ENCODE results near the gene CEP112.

The CEP112 gene

DNA sequence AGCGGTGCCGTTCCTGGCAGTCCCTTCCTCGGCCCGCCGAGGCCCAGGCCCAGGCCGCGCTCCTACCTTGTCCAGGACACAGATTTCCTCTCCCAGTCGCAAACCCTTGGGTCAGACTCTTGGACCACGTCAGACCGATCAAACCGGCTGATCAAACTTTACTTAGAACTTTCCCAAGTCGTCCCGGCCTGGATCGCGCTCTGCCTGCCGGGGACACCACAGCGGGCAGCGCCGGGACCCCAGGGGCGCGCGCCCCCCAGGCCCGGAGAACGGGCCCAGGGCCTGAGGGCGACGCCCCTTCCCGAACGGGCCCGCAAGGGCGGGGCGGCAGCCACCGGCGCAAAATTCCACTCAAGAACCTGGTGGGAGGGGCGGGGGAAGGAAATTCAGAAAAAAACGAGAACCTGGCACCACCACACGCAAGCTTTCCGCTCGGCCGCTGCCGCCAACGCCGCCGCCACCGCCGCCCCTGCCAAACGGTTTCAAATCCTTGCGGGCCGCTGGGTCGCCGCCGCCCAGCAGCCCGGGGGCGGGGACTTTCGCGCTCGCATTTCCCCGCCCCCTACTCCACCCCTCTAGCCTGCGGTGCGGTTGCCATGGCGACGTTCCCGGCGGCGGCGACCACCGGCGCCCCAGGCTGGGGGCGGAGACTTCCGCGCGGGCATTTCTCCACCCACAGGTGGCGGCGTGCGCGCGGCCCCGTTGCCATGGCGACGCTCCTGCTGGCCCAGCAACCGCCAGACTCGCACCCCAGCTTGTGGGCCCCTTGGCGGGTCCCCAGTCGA lies at the start of gene CEP112:
Gene CEP112 (minus strand): TSS at position 541 of the 785 bp plus-strand sequence.
- DNase-seq: peak; percentile 57

DNA sequence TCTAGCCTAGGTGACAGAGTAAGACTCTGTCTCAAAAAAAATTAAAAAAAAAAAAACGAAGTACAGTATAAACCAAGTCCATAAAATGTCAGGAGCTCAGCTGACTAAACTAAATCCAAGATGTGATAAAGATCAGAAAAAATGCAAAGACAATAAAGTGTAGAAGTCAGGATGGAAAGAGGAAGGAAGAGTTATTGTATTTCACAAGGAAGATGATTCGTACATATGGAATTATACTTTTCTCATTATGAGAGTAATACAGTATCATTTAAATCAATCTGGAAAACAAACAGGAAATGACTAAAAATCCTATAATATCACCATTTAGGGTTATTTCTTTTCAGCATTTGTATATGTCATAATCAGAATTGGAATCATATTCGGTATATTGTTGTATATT lies 48.7 kb upstream of the CEP112 start:
- DNase-seq: no peak

DNA sequence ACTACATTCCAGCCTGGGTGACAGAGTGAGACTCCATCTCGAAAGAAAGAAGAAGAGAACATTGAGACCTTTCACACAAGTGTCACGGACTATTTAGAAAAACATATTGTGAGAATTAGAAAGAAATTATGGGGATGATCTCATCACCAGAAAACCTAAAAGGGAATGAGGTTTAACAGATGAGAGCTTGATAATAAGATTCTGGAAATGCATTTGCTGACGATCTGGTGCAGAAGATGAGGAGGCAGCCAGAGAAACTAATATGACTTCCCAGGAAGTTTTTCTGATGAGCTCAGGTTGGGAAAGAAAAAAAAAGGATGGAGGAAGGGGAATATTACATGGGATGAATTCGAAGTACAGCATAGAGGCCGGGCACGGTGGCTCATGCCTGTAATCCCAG lies 48.1 kb upstream of the CEP112 start:
- no peak for DNase-seq

DNA sequence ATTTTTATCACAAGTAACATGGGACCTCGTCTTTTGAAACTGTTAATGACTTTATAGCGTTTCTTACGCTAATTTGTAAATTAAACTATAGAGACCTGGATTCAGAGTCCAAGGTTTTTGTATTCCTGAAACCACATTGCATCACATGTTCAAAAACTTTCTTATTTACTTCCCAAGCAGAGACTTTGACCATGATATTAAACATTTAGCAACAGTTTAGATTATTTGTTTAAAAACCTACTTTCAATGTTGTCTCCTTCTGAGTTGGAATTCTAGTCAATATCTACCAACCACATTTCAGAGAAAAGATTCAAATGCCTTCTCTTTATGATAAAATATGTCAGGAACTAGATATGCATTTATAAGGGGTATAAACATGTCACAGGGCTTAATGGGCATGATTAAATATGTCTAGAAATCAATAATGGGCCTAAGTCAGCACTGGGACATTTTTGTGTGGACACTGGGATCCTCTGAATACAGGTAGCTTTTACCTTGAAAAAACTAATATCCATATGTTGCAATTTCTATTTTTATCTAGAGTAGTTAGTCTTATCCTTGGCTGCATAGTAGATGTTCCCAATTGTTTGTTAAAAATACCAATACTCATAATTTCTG lies 43.6 kb upstream of the CEP112 start:
- no peak for DNase-seq

DNA sequence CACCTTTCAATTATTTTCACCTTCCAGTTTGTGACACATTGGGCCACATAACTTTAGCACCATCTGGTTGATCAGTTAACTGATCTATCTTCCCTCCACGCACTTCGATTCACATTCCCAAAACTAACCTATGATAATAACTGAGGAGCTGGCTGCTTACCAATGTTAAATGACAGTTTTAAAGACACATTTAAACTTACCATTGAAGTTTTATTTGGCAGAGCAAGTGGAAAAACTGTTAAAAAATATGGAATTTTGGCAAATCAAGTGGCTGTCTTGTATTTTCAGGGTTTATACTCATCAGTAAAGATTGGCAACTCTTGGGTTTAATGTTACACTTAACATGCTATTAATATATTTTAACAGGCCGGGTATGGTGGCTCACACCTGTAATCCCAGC lies 42.7 kb upstream of the CEP112 start:
- no peak for DNase-seq

DNA sequence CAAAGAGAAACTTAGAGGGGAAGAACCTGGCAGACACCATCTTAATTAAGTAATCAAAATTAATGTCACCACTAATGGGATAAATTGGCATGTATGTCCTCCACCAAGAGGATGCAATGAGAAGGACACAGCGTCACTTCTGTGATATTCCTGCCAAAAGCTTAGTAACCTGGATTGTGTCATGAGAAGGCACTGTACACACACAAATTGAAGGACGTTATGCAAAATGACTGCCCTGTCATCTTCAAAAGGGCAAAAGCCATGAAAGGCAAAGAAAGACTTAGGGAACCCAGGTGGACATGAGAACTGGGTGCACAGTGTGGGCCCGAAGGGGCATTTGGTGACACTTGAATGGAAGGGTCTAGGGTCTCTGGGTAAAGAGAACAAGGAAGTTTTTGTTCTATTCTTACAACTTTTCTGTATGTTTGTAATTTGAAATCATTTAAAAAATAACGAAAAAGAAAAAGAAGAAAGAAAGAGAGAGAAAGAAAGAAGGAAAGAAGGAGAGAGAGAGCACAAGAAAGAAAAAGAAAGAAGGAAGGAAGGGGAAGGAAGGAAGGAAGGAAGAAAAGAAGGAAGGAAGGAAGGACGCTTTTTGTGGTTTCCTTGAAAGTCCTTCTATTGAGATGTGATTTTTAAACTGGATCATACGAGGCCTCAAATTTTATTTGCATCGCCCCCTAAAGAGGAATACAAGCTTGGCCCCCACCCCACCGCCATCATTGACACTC lies 41.3 kb upstream of the CEP112 start:
- no peak for DNase-seq

DNA sequence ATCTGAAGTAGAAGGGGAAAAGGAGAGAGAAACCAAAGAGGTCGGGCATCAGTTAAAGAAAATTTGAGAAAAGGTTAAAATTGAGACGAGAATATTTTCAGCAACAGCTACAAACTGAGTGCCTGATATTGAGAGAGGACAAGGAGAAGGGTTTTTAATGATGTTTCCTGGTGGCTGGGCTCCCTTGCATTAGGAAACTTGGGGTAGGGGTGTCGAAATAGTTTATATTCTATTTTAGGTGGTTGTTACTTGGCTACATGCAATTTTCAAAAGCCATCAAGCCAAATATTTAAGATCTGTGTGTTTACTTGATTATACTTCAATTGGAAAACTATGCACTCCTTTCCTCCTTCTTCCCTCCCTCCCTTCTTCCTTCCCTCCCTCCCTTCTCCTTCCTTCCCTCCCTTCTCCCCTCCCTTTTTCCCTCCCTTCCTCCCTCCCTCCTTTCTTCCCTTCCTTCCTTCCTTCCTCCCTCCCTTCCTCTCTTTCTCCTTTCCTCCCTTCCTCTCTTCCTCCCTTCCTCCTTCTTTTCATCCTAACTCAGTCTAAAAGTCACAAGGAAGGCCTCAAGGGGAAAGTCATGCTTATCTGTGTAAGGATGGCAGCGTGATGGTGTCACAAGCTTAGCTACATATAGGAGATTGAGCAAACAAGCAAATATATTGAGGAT lies 39.1 kb upstream of the CEP112 start:
- no peak for DNase-seq

DNA sequence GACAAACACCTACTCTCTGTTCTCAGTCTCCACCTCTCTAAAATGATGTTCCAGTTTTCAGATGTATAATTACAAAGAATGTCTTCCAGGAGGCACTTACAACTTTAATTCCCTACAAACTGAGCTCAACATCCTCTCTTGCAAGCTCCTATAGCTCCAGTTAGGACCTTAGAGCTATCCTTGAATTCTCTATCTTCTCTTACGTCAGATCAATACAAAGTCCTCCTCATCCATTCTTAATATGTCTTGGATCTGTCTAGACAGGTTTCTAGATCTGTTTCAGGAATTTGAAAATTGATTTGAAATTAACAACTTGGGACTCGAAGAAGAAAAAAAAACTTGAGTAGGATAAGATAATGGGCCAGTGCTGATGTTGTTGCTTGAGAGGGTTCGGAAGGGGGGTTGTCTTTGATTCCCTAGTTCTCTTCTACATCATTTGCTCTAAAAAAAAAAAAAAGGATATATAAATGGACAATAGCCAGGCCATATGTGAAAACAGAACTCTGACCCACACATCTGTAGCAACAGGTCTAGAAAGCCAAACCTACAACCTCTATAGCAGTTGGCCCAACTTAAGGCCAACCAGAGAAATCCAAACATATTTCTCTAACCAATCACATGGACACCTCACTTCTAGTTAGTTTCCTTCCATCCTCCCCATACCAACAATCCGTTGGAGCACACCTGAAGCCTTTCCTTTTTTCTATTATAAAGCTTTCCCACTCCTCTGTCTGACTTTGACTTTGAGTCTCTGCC lies 38.0 kb upstream of the CEP112 start:
- DNase-seq: no peak

DNA sequence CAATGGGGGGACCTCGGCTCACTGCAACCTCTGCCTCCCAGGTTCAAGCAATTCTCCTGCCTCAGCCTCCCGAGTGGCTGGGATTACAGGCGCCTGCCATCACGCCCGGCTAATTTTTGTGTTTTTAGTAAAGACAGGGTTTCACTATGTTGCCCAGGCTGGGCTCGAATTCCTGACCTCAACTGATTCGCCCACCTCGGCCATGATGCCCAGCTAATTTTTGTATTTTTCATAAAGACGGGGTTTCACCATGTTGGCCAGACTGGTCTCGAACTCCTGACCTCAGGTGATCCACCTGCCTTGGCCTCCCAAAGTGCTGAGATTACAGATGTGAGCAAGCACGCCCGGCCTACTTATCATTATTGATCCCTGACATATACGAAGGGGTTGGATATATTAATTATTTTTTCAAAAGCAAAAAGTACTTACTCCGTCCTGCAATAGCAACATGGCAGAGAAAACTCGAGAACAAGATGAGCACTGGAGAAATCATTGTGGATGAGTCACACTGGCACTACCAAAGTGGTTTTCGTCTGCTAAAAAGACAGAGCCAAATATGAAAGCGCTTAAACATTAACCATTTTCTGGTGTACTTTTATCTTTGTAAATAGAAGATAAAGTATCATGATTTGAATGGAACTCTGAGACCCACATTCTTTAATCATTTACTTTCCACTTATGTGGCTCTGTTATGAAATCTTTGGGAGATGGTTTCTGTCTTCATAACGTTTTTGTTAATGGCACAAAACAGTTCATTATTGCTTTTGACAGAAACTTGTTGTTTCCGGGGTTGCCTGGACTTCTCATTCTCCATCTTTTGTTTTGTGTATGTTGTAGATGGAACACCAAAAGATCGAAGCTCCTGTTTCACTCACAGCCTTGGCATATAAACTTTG lies 37.2 kb upstream of the CEP112 start, which contains the start of gene APOH:
Gene APOH (minus strand): TSS at position 529 of the 896 bp plus-strand sequence. CDS start 36 bp downstream, at position 493.
- DNase-seq: no peak

DNA sequence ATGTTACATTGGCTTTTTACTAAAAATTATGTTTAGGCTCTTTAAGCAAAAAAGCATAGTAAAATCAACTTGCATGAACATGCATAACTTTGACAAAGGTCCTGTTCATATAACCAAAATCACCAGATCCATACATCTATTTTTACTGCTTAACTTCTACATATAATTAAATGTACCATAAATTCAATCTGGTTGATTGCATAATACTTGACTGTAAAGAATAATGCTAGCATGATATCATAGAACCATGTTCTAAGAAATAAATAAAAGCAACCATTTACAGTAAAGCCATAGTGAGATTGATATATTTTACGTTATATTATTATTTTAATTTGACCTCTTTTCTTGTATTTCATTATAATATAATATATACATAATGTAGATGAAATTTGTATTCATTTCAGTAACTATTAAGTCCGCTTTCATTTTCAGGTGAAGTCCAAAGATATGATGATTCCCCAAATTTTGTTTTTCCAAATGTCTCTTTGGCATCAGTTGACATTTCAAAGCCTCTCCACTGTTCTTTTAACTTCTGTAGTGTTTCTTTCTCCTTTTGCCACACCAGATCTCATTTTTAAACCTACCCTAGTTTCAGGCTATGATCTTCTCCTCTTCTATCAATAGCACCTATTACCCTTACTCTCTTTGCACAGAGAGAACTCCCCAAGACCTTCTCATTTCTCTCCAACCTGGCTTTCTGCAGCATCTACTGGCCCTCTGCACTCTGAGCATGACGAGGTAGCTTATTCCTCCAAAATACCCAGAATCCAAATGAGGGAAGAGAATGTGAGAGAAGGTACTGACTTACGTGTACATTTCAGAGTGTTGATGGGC lies 35.5 kb upstream of the CEP112 start:
- DNase-seq: no peak

DNA sequence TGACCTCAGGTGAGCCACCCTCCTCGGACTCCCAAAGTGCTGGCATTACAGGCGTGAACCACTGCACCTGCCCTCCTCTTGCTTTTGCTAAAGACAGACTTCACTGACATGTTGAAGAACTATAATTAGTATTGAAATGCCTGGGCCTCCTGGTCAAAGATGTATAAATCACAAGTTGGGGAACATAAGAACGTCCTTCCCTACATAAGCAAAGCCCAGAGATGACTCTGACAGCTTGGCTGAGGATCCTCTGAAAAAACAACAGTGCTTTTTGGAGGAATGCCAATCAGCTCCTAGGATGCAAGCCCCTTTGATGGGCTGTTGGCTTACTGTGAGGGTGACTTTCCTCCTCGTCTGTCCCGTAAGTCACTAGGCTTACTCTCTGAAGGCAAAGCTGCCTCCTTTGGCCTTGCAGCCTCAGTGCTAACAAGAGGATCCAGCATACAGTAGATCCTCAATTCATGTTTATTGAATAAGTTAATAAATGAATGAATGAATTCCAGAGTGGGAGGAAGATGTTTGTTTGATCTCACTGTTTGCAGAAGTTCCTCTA lies 30.9 kb upstream of the CEP112 start:
- DNase-seq: no peak

DNA sequence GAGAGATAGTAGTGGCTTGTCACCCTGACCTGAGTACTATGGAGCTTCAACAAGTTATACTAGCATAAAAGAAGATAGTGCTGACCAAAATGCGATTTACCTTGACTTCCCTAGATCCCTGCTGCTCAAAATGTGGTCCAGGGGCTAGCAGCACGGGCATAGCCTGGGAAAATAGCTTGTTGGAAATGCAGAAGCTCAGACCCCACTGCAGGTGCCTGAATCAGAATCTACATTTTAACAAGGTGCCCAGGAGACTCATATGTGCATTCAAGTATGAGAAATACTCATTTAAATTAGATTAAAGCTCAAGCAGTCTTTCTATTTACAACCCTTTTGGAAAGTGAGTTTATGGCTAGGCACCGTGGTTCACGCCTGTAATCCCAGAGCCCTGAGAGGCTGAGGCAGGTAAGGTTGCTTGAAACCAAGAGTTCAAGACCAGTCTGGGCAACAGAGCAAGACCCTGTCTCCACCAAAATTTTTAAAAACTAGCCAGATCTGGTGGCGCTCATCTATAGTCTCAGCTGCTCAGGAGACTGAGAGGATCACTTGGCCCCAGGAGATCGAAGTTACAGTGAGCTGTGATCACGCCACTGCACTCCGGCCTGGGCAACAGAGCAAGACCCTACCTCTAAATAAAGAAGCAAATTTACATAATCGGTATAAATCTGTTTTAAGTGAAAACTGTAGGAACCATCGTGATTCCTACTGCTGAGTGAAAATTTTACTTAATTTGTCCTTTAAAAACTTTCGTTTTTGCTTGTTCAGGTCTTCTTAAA lies 30.0 kb upstream of the CEP112 start:
- DNase-seq: no peak

DNA sequence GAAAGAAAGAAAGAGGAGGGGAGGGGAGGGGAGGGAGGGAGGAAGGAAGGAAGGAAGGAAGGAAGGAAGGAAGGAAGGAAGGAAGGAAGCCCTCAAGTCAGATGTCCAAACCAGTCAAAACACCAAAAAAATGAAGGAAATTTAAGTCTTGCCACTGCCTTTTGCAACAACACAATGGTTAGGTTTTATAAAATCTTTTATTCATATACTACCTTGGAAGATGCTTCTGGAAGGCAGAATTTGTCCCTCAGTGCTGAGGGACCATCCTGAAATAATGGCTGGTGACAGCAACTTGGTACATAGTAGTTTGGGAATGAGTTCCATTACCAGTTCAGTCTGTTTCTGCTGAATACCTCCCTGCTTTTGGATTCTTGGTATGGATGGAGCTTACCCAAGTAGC lies 29.4 kb upstream of the CEP112 start:
- no peak for DNase-seq

DNA sequence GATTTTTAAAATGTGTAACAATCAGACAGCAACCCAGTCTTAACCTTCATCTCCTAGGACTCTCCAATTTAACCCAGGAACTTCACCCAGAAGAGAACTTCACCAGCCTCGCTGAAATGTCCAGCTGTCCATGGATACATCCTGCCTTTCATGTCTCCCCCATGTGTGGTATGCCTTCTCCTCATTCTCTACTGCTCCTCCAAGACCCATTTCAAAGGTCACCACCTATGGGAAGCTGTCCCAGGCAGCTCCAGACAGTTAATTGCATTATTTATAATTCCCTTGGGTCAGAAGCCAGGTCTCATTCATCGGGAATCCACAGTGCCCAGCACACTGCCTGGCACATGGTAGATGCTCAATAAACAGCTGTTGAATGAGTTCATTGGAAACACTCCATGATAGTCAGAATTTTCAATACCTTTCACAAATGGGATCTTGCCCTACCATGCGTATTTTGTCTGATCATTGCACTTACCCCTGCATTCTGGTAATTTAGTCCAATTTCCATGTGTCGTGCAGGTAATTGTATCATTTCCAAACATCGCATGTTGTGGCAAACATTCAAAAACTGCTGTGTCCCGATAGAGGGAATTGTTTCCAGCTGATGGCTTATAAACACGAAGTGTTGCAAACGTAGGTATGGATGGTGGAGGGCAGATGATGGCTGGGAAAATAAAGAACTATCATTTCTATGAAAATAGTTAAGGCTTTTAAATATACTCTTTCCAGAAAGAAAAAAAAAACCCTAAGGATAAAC lies 28.3 kb upstream of the CEP112 start:
- DNase-seq: no peak

DNA sequence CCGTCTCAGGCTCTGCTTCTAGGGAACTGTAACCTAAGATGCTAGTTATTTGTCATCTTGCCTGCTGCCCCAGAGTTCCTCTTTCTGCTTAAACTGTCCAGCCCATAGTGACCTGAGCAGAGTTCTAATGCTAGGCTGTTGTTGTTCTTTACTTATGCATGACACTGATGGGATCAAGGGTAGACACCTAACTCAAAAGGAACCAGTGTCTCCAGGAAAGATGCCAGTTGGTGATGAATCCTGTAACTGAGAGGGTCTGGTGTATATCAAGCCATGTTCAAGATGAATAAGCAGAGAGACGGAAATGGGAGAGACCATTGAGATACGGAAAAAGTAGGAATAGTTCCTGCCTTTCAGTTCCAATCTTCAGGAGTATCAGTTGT lies 23.6 kb upstream of the CEP112 start:
- no peak for DNase-seq

DNA sequence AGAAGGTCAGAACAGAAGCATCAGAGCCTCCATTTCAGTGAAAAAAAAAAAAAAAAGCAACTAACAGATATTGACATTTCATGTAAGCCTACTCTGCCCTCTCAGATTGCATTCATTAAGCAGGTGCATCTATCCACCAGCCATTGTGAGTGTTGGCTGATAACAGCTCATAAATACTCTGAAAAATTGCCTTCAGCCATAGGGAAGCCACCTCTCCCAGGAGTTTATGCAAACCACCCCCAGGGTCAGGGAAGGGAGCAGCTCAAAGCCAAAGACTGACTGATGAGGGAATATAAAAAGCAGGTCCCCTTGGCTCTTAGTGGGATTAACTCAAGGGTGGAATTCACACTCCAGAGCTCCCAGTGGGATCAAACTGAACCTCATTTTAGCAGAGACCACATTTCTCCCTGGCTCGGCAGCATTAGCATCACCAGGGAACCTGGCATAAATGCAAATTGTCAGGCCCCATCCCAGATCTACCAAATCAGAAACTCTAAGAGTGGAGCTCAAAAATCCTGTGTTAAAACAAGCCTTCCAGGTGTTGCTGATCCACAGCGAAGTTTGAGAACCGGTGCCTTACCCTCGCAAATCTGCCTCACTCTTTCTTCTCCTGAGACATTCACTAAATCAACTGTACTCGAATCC lies 23.1 kb upstream of the CEP112 start:
- no peak for DNase-seq

DNA sequence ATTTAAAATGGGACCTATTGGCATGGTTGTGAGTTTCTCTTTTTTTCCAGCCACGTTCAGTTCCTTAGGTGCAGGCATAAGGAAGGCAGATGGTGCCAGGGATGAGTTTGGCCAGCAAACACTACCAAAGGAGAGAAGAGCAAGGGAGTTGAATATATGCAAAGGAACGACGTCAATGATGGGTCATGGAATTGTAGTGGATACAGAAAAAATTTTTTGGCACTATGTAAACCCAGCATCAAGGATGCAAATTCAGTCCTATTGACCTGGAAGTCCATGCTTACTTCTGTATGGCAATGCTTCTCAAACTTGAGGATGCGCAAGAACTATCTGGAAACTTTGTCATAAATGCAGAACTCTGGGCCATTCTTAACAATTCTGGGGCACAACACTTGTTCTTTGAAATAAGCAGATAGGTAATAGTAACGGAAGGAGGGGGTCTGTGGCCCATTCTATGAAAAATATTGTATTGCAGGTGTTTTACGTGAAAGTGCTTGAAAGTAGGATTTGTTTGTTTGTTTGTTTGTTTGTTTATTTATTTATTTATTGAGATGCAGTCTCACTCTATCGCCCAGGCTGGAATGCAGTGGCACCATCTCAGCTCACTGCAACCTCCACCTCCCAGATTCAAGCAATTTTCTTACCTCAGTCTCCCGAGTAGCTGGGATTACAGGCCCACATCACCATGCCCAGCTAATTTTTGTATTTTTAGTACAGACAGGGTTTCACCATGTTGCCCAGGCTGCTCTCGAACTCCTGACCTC lies 19.3 kb upstream of the CEP112 start:
- DNase-seq: no peak

Measured in NK-92 treated with Interleukin-12 subunit alpha and Interleukin-12 subunit beta, amount 100 ng/mL, for 24 hours (cell line).